Frontal cortex (tissue), 4 donors: ENCODE data around the gene DENND1A. TPM values are rescaled to one million over a fixed set of nuclear protein-coding genes. Genes with fewer than 3 reads are reported as not detected.
"Not testable (repeated sequence)": the region's sequence is repeated elsewhere in the genome, so short reads cannot be mapped to it uniquely, and the experiment has no call there.

Experiments
- DNase-seq, 2 donors: peaks; one replicate each; pipeline ENCODE4 v3.0.0; 2012; ENCODE audit warnings: low spot score in 2 of 2
- FAIRE-seq: peaks from 2 replicates; lab custom pipeline; 2012; peaks lifted over from hg19 to GRCh38; lab: Jason Lieb, UNC
- total RNA-seq: library from RNA; depleted of rRNA; stranded (reverse); fragments of >200 nt; gene quantifications from one replicate; pipeline ENCODE4 v1.2.3, GENCODE V29; 2014
- donor health status: control.
- donor health status: control.
- donor health status: control.

DENND1A gene
- total RNA-seq, 1 donor from 2014 or later: 17.9 TPM

GRCh38 chr9:123435471-123435870, 494.5 kb downstream of the DENND1A start:
- no peak for DNase-seq
- FAIRE-seq: no peak

DNA sequence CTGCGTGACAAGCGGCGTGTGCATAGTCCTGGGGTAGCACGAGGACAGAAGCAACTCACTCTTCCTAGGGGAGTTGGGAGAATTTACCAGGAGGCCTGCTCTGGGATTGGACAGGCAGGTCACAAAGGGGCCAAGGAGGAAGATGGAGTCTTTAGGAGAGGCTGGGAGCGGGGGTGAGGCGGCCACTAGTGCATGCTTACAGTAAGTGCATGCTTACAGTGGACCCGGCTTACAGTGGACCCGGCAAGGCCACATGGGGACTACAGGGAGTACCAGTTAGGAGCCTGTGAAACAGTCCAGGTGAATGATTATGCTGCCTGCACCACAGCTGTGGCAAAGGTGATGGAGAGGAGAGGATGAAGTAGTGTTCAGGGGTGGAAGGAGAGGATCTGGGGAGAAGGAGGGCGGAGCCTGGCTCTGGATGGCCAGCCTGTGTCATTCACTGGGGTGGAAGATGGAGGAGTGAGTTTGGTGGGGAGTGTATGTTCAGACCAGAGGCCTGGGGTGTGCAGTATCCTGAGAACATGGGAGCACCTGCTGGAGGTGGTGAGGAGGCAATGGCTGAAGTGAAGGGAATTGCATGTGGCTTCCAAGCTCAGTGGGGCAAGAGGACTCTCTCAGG, 495.2 kb downstream of the DENND1A start:
- no peak for FAIRE-seq
- DNase-seq: no peak

GRCh38 chr9:123432331-123433236, 497.3 kb downstream of the DENND1A start:
- FAIRE-seq (no peak), DNase-seq (no peak)

GRCh38 chr9:123431581-123431980, 498.3 kb downstream of the DENND1A start:
- no peak for DNase-seq
- FAIRE-seq: no peak

GRCh38 chr9:123428450-123428849, 501.5 kb downstream of the DENND1A start:
- not testable (repeated sequence) for DNase-seq, FAIRE-seq

DNA sequence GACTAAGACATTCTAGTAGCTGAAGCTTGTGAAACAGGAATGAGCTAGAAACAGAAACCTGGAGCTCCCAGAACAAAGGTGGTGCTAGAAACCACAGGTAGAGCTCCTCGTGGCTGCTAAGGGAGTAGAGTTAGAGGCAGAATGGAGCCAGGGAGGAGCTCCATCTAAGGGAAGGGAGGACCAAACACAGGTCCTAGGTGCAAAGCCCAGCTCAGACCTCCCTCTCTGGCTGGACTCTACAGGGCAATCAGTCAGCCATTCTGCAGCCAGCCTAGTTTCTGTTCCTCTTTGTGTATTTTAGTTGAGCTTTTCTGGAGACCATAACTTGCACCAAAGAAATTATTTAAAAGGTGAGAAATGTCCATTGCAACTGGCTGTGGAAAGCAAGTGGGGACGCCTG, 503.5 kb downstream of the DENND1A start:
- DNase-seq (no peak), FAIRE-seq (no peak)

GRCh38 chr9:123425836-123426365, 504.0 kb downstream of the DENND1A start:
- DNase-seq: no peak
- FAIRE-seq: no peak

GRCh38 chr9:123425261-123425821, 504.6 kb downstream of the DENND1A start:
- FAIRE-seq (no peak), DNase-seq (no peak)

DNA sequence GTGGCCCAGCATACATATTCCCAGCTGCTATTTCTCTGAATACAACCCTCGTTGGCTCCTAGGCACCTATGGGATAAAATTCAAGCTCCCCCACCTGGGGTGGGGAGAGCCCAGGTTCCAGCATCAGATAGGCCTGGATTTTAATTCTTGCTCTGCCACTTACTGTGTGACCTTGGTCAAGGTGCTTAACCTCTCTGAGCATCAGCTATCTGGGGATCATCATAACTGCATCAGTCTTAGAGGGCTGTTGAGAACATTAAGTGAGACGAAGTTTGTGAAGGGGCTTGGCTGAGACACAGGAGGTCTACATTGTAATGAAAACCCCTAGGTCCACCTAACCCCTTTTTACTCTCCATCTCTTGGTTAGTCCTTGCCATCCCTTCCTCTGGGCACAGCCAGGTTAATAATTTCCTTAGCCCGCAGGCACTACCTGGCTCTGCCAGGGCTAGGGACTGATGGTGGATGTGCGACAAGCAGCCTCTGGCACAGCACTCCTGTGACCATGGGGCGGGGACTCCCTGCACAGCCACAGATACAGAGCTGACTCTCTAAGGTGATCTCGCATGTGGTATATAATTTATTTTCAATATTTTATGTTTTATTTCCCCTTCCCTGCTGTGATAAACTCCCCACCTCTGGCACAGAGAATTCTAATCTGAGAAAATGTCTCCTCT, 505.2 kb downstream of the DENND1A start:
- FAIRE-seq (no peak), DNase-seq (no peak)

GRCh38 chr9:123424131-123424530, 505.8 kb downstream of the DENND1A start:
- DNase-seq (no peak), FAIRE-seq (no peak)

GRCh38 chr9:123423311-123423640, 506.6 kb downstream of the DENND1A start:
- no peak for FAIRE-seq

DNA sequence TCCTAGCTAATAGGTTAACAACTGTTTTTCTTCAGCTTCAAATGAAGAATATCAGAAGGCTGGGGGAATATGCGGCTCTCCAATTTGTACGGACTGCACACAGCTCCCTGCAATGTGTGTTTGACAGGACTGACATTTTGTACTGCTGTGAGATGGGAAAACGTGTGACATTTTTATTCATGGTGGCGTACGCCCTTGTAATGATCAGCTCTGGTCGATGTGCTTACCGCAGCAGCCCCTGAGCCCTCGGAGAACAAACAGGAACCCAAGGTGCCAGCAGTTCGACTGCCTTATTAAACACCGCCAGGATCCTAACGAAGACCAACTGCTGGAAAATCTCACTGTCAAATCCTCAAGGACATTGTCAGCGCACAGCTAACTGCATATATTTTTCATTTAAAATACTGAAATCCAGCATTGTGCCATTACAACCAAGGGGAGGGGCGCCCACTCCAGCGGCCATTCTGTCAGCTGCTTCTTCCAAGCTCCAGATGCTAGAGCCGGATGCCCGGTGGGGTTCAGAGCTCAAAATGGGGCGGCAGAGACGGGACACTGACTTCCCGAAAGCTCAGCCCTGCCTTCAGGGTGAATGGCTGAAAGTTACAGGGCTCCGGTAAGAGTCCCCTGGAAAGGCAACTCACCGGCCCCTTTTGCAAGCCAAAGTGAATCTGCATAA, 507.2 kb downstream of the DENND1A start:
- DNase-seq (no peak), FAIRE-seq (no peak)

More at GRCh38 chr9:123423311-123423640, 506.6 kb downstream of the DENND1A start:
- no peak for DNase-seq

DNA sequence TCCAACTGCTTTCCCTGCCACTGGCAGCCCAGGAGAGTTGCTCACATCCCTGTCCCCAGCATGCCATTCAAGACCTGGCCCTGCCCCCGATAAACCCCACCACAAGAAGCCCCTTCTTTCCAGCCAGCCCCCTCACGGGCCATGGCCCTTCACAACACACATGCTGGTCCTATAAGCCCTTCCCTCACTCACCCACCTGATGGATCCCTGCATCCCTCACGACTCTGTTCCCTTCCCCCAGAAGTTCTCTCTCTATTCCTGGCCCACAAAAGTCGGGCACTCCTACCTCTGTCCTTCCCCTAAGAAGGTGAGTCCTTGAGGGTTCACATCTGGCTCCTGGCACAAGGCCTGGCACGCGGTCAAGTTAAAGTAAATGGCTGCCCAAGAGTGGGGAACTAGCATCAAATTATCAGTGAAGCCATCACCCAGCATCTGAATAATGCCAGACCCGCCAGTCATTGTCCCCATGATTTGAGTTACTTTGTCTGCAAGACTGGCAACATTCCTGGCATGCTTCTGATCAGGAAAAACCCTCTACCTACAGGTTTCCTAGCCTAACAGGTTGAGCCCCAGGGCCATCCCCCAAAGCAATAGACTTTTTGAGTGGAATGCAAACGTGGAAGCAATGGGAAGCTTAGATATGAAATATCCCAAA, 508.0 kb downstream of the DENND1A start:
- FAIRE-seq: no peak
- no peak for DNase-seq

DNA sequence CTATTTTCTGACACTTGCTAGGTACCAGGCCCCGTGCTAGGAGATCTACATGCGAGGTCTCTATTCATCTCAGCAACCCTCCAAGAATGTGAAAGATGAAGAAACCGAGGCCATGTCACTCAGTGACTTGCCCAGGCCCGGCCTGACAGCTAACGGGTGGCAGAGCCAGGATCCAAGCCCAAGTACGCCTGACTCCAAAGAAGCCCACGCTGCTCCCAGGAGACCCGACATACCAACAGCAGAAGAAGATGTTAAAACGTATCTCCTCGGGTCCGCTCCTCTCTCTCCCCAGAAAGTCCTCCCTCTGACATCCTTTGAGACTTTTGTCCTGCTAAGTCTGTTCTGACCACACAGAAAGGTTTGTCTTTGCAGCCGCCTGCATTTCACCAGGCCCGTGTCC, 508.7 kb downstream of the DENND1A start:
- FAIRE-seq: no peak
- DNase-seq: no peak

DNA sequence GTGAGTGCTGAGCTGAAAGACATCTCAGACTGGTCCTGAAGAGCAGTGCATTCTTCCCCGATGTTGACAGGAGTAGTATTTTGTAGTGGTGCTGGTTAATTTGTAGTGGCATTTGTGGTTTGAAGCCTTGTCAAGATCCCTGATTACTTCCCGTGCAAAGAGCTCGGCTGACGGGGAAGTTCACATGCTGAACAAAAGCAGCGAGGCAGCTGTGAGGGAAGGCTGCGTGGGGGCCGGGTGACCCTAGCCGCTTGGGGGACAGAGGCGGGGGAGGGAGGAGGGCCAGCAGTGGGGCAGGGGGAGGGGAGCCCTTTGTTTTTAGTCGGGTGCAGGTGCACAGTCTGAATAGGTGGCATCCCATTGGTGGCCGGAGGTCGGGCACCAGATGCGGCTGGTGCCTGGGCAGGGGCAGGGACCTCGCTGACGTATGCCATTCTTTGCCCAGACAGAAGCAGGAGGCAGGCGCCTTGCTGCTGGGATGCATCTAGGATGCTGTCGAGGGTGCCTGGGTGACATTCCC, 509.3 kb downstream of the DENND1A start:
- FAIRE-seq: no peak
- no peak for DNase-seq

DNA sequence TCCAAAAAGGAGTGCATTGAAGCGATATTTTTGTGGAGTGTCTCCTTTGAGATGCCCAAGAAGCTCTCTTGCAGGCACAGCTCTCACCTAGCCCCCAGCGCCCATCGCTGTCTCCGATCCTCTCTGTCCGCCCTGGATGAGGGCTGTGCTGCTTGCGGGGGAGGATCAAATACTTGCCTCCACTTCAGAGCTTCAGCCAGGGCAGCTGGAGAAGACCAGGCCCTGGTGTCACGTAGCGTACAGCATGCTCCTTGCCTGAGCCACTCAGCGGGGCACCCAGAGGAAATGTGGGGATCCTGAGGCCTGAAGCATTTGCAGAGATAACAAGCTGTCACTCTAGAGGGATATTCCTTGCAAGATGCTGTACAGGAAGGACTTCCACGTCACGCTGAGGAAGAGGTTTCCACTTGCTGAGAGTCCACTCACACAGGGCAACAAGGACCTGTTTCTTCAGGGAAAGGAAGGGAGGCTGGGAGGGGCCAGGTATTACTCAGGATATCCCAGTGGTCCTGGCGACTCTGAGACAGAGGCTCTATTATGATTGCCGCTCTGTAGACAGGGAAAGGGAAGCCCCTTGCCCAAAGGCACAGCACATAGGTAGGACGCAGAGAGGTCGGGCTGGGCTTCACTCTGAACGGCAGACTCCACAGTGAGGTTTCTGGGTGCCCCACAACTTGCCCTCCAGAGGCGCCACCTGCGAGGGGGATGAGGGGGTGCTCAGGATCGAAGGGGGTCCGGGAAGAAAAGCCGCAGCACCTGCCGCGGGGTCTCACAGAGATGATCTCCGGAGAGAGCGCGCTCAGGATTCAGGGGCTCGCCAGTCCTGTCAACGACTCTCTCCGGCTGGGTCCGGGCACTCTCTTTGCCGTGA, 510.0 kb downstream of the DENND1A start:
- no peak for FAIRE-seq

GRCh38 chr9:123419091-123419490, 510.8 kb downstream of the DENND1A start:
- no peak for DNase-seq
- no peak for FAIRE-seq

More for the DNA sequence above, 510.0 kb downstream of the DENND1A start:
- DNase-seq: no peak

GRCh38 chr9:123418506-123418905, 511.4 kb downstream of the DENND1A start:
- no peak for DNase-seq
- FAIRE-seq: no peak
